Right lobe of liver (tissue), 4 donors: ENCODE results near the gene COL9A1.

Experiments used
- CTCF ChIP-seq, 4 donors: fragments of 200-600 bp in 3 of 4; fragments of 450-650 bp in 1 of 4; IDR thresholded peaks; one replicate each; pipeline versions ENCODE4 v1.5.1 to v1.8.0; 2016 to 2022; ENCODE audit warnings: antibody characterized with exemption in 4 of 4, mild to moderate bottlenecking in 2 of 4
- POLR2A ChIP-seq: fragments of 450-650 bp; IDR thresholded peaks from one replicate; pipeline ENCODE4 v1.6.1; 2017; ENCODE audit warnings: antibody characterized with exemption, mild to moderate bottlenecking
- donor health status: DM: no; HTN: no; CAD: no.
- donor health status: DM: no; HTN: no; CAD: no.
- donor health status: DM: no; HTN: yes; CAD: no.

GRCh38 chr6:70315079-70315751 lies 12.3 kb upstream of the COL9A1 start:
- TF ChIP-seq POLR2A, result no peak
- TF ChIP-seq CTCF (IDR thresholded peaks at IDR 0.05), result no peak
